ENCODE results near the gene SLC23A2. TPM values are rescaled to one million over a fixed set of nuclear protein-coding genes. Genes with fewer than 3 reads are reported as not detected.

The SLC23A2 gene
- total RNA-seq, 2 donors from 2014 or later = 21.0 to 39.1 TPM

- Histone ChIP-seq H3K36me3 (no peaks in the 10 kb centered on the region), H3K4me1 (replicated peaks) (peaks cover 9% of the 10 kb centered on the region), H3K27me3 (replicated peaks; ENCODE audit: insufficient read depth) (no peaks in the 10 kb centered on the region), H3K27ac (peak overlapping the region in 1 of 2 donors; percentile 58), H3K4me3 (no peak overlapping the region), H3K9me3 (no peaks in the 10 kb centered on the region)
- DNase-seq (ENCODE audit: low spot score) = peak; percentile 69
- intact Hi-C loops (cut with DNase I) = no loop called here
- 13% methylated on average over 5 of the region's 5 CpGs for WGBS
- TF ChIP-seq POLR2AphosphoS5 (IDR thresholded peaks at IDR 0.05) (peak; percentile 88), POLR2A (IDR thresholded peaks at IDR 0.05) (no peak)
Measured at GRCh38 chr20:4937407-4938319, 63.6 kb downstream of the SLC23A2 start.

- DNase-seq (ENCODE audit: low spot score) = no peak
- TF ChIP-seq CTCF (IDR thresholded peaks at IDR 0.05) (no peak), POLR2A (IDR thresholded peaks at IDR 0.05) (no peak), POLR2AphosphoS5 (IDR thresholded peaks at IDR 0.05) (no peak)
- Histone ChIP-seq H3K4me1 (replicated peaks) (peaks cover 9% of the 10 kb centered on the region), H3K36me3 (no peaks in the 10 kb centered on the region), H3K27me3 (replicated peaks; ENCODE audit: insufficient read depth) (no peaks in the 10 kb centered on the region), H3K4me3 (no peak overlapping the region), H3K27ac (peak overlapping the region in 1 of 2 donors; percentile 58), H3K9me3 (no peaks in the 10 kb centered on the region)
- WGBS = 38% methylated on average over 12 of the region's 12 CpGs
- intact Hi-C loops (cut with DNase I) = no loop called here
Measured at GRCh38 chr20:4936851-4937406, 64.4 kb downstream of the SLC23A2 start.

GRCh38 chr20:4936392-4936850 lies 64.9 kb downstream of the SLC23A2 start:
- no peaks in the 10 kb centered on the region for H3K36me3 ChIP-seq
- WGBS = 58% methylated on average over 6 of the region's 6 CpGs
- no peak for DNase-seq (ENCODE audit: low spot score)
- no peaks in the 10 kb centered on the region for H3K9me3 ChIP-seq
- H3K27me3 ChIP-seq (replicated peaks; ENCODE audit: insufficient read depth) = no peaks in the 10 kb centered on the region
- H3K27ac ChIP-seq = peak overlapping the region in 1 of 2 donors; percentile 58
- TF ChIP-seq POLR2A (IDR thresholded peaks at IDR 0.05) = no peak
- peaks cover 9% of the 10 kb centered on the region for H3K4me1 ChIP-seq (replicated peaks)
- no peak overlapping the region for H3K4me3 ChIP-seq
- intact Hi-C loops (cut with DNase I) = no loop called here

GRCh38 chr20:4932061-4932460 lies 69.2 kb downstream of the SLC23A2 start:
- intact Hi-C loops (cut with DNase I) = no loop called here
- no peak overlapping the region for H3K27ac ChIP-seq
- 99% methylated on average over 2 of the region's 2 CpGs for WGBS
- no peaks in the 10 kb centered on the region for H3K36me3 ChIP-seq
- TF ChIP-seq POLR2A (IDR thresholded peaks at IDR 0.05) (no peak), POLR2AphosphoS5 (IDR thresholded peaks at IDR 0.05) (no peak), CTCF (IDR thresholded peaks at IDR 0.05) (no peak)
- peaks cover 4% of the 10 kb centered on the region for H3K4me1 ChIP-seq (replicated peaks)
- H3K27me3 ChIP-seq (replicated peaks; ENCODE audit: insufficient read depth) = no peaks in the 10 kb centered on the region
- H3K9me3 ChIP-seq = no peaks in the 10 kb centered on the region
- no peak overlapping the region for H3K4me3 ChIP-seq
- DNase-seq (ENCODE audit: low spot score) = no peak

GRCh38 chr20:4929686-4930397 lies 71.5 kb downstream of the SLC23A2 start:
- no peaks in the 10 kb centered on the region for H3K27me3 ChIP-seq (replicated peaks; ENCODE audit: insufficient read depth)
- H3K4me1 ChIP-seq (replicated peaks) = peaks cover 10% of the 10 kb centered on the region
- no peaks in the 10 kb centered on the region for H3K36me3 ChIP-seq
- H3K4me3 ChIP-seq = no peak overlapping the region
- DNase-seq (ENCODE audit: low spot score) = no peak
- intact Hi-C loops (cut with DNase I) = no loop called here
- no peak overlapping the region for H3K27ac ChIP-seq
- TF ChIP-seq POLR2A (IDR thresholded peaks at IDR 0.05) = no peak
- TF ChIP-seq CTCF (IDR thresholded peaks at IDR 0.05) = no peak
- no peak for TF ChIP-seq POLR2AphosphoS5 (IDR thresholded peaks at IDR 0.05)
- H3K9me3 ChIP-seq = no peaks in the 10 kb centered on the region
- 89% methylated on average over 5 of the region's 5 CpGs for WGBS

All from prostate gland (tissue), 2 donors.